ENCODE data around the gene TMTC1. TPM values are rescaled to one million over a fixed set of nuclear protein-coding genes. Genes with fewer than 3 reads are reported as not detected.

TMTC1 gene
- total and polyA plus RNA-seq, 11 donors = 8.8 to 101 (median 41.4) TPM

DNA sequence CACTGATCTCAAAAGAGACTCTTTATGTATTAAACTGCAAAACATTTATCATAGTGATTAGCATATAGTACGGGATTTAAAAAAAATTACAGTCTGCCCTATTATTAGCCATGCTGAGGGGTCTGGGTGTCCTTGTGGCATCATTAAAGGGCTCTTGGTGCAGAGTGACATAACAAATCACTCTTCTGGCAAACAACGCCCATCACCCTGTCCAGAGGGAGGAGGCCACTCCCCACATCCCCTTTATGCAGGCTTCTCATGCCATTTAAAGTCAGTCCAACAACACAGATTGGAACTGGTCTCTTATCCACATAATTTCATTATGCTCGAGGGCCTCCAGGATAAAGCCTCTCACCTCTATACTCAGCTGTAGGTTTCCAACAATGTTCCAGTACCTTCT lies 51.1 kb downstream of the TMTC1 start:
- no peak for TF ChIP-seq POLR2A (IDR thresholded peaks at IDR 0.05)
- Histone ChIP-seq H3K27ac (peak overlapping the region in 6 of 12 donors; percentile 9 to 82 (median 64)), H3K4me1 (peaks cover 10 to 98% (median 52%) of the 10 kb centered on the region in 12 donors), H3K27me3 (no peaks in the 10 kb centered on the region), H3K4me3 (no peak overlapping the region), H3K9me3 (no peaks in the 10 kb centered on the region), H3K36me3 (peaks cover 0 to 8% (median 0%) of the 10 kb centered on the region in 9 donors)
- 54 to 67% (median 57%) methylated on average over 3 of the region's 3 CpGs for WGBS, 4 donors
- no peak for DNase-seq
- intact Hi-C loops (cut with DNase I) = loop anchor here in 1 of 10 donors (10.0 kb wide), 1 partner anchor 178 kb away; no protein-coding TSS in a partner anchor
- peak in 3 of 4 donors; percentile 18 to 51 (median 22) for ATAC-seq

DNA sequence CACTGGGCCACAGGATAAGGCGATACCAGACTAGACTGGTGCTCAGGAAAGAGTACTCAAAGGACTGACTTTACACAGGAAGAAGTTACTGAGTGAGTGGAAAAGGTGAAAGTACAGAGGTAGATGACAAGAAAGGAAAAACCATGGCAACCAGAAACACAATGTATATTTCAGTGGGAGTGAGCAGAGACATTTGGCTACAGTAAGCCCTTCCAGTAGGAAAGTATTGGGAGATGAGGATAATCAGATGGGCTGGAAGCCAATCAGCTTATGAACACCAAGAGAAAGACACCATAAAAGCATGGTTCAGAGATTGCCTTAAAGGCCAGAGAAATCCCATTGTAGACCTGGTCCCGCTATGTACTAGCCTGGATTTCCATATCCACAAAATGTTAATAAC lies 51.6 kb downstream of the TMTC1 start:
- no peak for ATAC-seq
- no peaks in the 10 kb centered on the region for H3K9me3 ChIP-seq
- H3K4me1 ChIP-seq = peaks cover 10 to 99% (median 50%) of the 10 kb centered on the region in 12 donors
- intact Hi-C loops (cut with DNase I) = loop anchor here in 1 of 10 donors (10.0 kb wide), 1 partner anchor 177 kb away; no protein-coding TSS in a partner anchor
- TF ChIP-seq, protein P1, sequence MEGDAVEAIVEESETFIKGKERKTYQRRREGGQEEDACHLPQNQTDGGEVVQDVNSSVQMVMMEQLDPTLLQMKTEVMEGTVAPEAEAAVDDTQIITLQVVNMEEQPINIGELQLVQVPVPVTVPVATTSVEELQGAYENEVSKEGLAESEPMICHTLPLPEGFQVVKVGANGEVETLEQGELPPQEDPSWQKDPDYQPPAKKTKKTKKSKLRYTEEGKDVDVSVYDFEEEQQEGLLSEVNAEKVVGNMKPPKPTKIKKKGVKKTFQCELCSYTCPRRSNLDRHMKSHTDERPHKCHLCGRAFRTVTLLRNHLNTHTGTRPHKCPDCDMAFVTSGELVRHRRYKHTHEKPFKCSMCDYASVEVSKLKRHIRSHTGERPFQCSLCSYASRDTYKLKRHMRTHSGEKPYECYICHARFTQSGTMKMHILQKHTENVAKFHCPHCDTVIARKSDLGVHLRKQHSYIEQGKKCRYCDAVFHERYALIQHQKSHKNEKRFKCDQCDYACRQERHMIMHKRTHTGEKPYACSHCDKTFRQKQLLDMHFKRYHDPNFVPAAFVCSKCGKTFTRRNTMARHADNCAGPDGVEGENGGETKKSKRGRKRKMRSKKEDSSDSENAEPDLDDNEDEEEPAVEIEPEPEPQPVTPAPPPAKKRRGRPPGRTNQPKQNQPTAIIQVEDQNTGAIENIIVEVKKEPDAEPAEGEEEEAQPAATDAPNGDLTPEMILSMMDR (IDR thresholded peaks at IDR 0.05) = no peak
- no peak for TF ChIP-seq POLR2A (IDR thresholded peaks at IDR 0.05)
- no peaks in the 10 kb centered on the region for H3K27me3 ChIP-seq
- no peak overlapping the region for H3K4me3 ChIP-seq
- no peak for DNase-seq
- peak overlapping the region in 4 of 12 donors; percentile 9 to 82 (median 70) for H3K27ac ChIP-seq
- H3K36me3 ChIP-seq = peaks cover 0 to 8% (median 0%) of the 10 kb centered on the region in 9 donors
- WGBS, 4 donors = 93 to 98% (median 94%) methylated on average over 2 of the region's 2 CpGs

DNA sequence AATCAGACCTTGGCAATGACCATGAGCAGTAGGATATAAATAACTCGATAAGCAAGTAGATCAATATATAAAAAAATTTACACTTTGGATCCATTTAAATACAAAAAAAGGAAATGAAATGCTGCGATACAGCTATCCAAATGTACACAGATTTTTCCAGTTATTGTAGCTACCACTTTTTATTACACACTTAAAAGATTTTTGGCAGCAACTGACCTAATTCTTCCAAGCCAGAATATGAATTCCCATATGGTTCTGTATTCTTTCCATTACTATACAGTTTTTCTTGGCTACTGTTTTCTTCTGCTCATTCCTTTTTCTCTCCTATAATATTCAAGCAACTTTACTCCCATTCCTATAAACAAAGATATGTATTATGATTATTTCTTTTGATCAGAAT lies 52.2 kb downstream of the TMTC1 start:
- no peak overlapping the region for H3K4me3 ChIP-seq
- WGBS, 4 donors = 54 to 74% (median 63%) methylated on average over 2 of the region's 2 CpGs
- DNase-seq = no peak
- no peaks in the 10 kb centered on the region for H3K27me3 ChIP-seq
- peak overlapping the region in 2 of 12 donors; percentile 22 to 82 for H3K27ac ChIP-seq
- no peaks in the 10 kb centered on the region for H3K9me3 ChIP-seq
- no peak for ATAC-seq
- TF ChIP-seq, protein P1 (IDR thresholded peaks at IDR 0.05) = no peak
- no peak for TF ChIP-seq POLR2A (IDR thresholded peaks at IDR 0.05)
- intact Hi-C loops (cut with DNase I) = loop anchor here in 1 of 10 donors (10.0 kb wide), 1 partner anchor 177 kb away; no protein-coding TSS in a partner anchor
- peaks cover 0 to 8% (median 0%) of the 10 kb centered on the region in 9 donors for H3K36me3 ChIP-seq
- peaks cover 16 to 99% (median 54%) of the 10 kb centered on the region in 12 donors for H3K4me1 ChIP-seq

DNA sequence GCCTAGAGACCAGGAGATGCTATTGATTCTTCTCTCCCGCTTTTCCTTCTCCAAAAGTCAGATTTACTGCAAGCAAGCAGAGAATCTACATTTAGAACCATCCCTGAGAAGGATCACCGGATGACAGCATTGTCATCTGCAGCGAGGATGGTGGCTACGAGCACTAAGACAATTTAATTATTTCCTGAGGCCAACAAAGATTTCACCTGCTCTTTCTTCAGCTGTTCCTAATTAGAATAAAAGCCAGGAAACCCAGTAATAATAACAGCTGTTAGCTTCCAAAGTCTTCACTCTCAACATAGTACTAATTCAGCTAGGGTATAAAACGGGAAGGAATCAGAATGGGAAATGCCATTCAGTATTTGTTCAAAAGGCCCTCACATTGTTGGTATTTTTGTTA lies 53.3 kb downstream of the TMTC1 start:
- peaks cover 0 to 4% (median 0%) of the 10 kb centered on the region in 9 donors for H3K36me3 ChIP-seq
- ATAC-seq (no peak), DNase-seq (no peak)
- H3K4me1 ChIP-seq = peaks cover 19 to 97% (median 60%) of the 10 kb centered on the region in 12 donors
- H3K4me3 ChIP-seq = no peak overlapping the region
- H3K27me3 ChIP-seq = no peaks in the 10 kb centered on the region
- no peaks in the 10 kb centered on the region for H3K9me3 ChIP-seq
- intact Hi-C loops (cut with DNase I) = loop anchor here in 1 of 10 donors (10.0 kb wide), 1 partner anchor 176 kb away; no protein-coding TSS in a partner anchor
- peak overlapping the region in 1 of 12 donors; percentile 15 for H3K27ac ChIP-seq
- 72 to 78% (median 72%) methylated on average over 5 of the region's 5 CpGs for WGBS, 4 donors
- TF ChIP-seq POLR2A (IDR thresholded peaks at IDR 0.05) = no peak
- TF ChIP-seq, protein P1 (IDR thresholded peaks at IDR 0.05) = no peak

Measured in heart left ventricle (tissue), 16 donors.